ENCODE data around the gene PARP4.

PARP4 gene

DNA sequence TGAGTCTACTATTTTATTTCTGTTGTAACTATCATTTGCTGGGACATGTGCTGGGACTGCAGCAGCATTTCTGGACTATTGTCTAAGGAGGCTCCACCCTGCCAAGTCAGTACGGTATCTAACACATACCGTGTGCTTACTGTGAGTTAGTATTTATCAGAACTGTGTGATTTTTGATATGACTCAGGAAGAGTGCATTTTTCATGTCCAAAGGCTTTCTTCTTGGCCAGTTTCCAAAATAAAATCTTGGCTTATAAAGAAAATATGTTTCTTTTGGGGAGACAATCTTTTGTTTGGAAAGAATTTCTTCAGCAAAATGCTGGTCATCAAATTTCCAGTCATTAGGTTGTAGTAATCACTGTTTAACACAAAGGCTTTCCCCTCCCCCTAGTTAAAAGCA, 11.6 kb downstream of the PARP4 start:
- ChIA-PET POLR2A (no interaction called here), CTCF (no interaction called here)
- Histone ChIP-seq H3K4me1 (ENCODE audit: control insufficient read depth, insufficient read depth, low read length) (no peaks in the 10 kb centered on the region), H3K9me3 (ENCODE audit: control insufficient read depth, insufficient read depth, low read depth, low read length) (no peaks in the 10 kb centered on the region), H3K36me3 (ENCODE audit: control insufficient read depth in 2 of 2, insufficient read depth in 1 of 2, low read length in 2 of 2) (peaks cover 0 to 38% of the 10 kb centered on the region in 2 experiments; a peak in 2 of 3 replicates), H3K27ac (ENCODE audit: extremely low read depth, low read depth, low read length) (no peak overlapping the region), H3K4me3 (ENCODE audit: low read depth, low read length) (no peak overlapping the region)
- TF ChIP-seq ZNF2 (tag by site-specific recombination; IDR thresholded peaks at IDR 0.05) (no peak), YY2 (tag by site-specific recombination; IDR thresholded peaks at IDR 0.05) (no peak), ZNF174 (tag by site-specific recombination; IDR thresholded peaks at IDR 0.05) (no peak), ZNF629 (tag by site-specific recombination; IDR thresholded peaks at IDR 0.05) (no peak), BCL11A (tag by site-specific recombination; IDR thresholded peaks at IDR 0.05; ENCODE audit: low read depth) (no peak), ZSCAN23 (tag by site-specific recombination; IDR thresholded peaks at IDR 0.05) (no peak), ZNF354C (tag by site-specific recombination; IDR thresholded peaks at IDR 0.05; ENCODE audit: borderline replicate concordance, low read depth) (no peak), ZIC2 (tag by site-specific recombination; IDR thresholded peaks at IDR 0.05) (no peak), ZNF561 (tag by site-specific recombination; IDR thresholded peaks at IDR 0.05; ENCODE audit: borderline replicate concordance) (no peak), ZNF514 (tag by site-specific recombination; IDR thresholded peaks at IDR 0.05) (no peak), TRIM28 (IDR thresholded peaks at IDR 0.05; ENCODE audit: borderline replicate concordance, low read length) (no peak), RBAK (tag by site-specific recombination; IDR thresholded peaks at IDR 0.05) (no peak), WT1 (tag by site-specific recombination; IDR thresholded peaks at IDR 0.05) (no peak), ZNF701 (tag by site-specific recombination; IDR thresholded peaks at IDR 0.05) (no peak), ZNF221 (tag by site-specific recombination; IDR thresholded peaks at IDR 0.05; ENCODE audit: borderline replicate concordance) (no peak)
- TF ChIP-seq, protein P1, sequence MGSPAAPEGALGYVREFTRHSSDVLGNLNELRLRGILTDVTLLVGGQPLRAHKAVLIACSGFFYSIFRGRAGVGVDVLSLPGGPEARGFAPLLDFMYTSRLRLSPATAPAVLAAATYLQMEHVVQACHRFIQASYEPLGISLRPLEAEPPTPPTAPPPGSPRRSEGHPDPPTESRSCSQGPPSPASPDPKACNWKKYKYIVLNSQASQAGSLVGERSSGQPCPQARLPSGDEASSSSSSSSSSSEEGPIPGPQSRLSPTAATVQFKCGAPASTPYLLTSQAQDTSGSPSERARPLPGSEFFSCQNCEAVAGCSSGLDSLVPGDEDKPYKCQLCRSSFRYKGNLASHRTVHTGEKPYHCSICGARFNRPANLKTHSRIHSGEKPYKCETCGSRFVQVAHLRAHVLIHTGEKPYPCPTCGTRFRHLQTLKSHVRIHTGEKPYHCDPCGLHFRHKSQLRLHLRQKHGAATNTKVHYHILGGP (tag by site-specific recombination; IDR thresholded peaks at IDR 0.05): no peak

DNA sequence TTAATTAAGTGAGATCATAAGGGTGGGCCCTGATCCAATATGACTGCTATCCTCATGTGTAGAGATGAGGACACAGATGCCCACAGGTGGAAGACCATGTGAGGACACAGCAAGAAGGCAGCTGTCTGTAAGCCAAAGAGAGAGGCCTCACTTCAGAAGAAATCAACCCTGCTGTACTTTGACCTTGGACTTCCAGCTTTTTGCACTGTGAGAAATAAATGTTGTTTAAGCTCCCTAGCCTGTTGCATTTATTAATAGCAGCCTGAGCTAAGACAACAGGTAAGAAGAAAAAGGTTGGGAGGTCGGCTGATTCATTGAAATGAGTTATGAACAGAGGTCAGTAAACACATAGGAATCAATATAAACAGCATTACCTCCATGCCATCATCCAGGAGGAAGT, 14.8 kb downstream of the PARP4 start:
- H3K4me1 ChIP-seq (ENCODE audit: control insufficient read depth, insufficient read depth, low read length): no peaks in the 10 kb centered on the region
- no peak overlapping the region for H3K27ac ChIP-seq (ENCODE audit: extremely low read depth, low read depth, low read length)
- POLR2A ChIA-PET: no interaction called here
- H3K4me3 ChIP-seq (ENCODE audit: low read depth, low read length): no peak overlapping the region
- H3K9me3 ChIP-seq (ENCODE audit: control insufficient read depth, insufficient read depth, low read depth, low read length): no peaks in the 10 kb centered on the region
- peaks cover 0 to 63% of the 10 kb centered on the region in 2 experiments for H3K36me3 ChIP-seq (ENCODE audit: control insufficient read depth in 2 of 2, insufficient read depth in 1 of 2, low read length in 2 of 2)
- CTCF ChIA-PET: no interaction called here
- TF ChIP-seq ZNF654 (tag by site-specific recombination; IDR thresholded peaks at IDR 0.05; ENCODE audit: low read depth) (no peak), ZNF548 (tag by site-specific recombination; IDR thresholded peaks at IDR 0.05) (no peak), ZNF670 (tag by site-specific recombination; IDR thresholded peaks at IDR 0.05; ENCODE audit: low read depth) (no peak), ZNF596 (tag by site-specific recombination; IDR thresholded peaks at IDR 0.05) (no peak), ZNF707 (tag by site-specific recombination; IDR thresholded peaks at IDR 0.05) (no peak), ZNF837 (tag by site-specific recombination; IDR thresholded peaks at IDR 0.05) (no peak), ZNF514 (tag by site-specific recombination; IDR thresholded peaks at IDR 0.05) (no peak), OVOL3 (tag by site-specific recombination; IDR thresholded peaks at IDR 0.05) (no peak), ZFP37 (tag by site-specific recombination; IDR thresholded peaks at IDR 0.05) (no peak), ZNF629 (tag by site-specific recombination; IDR thresholded peaks at IDR 0.05) (no peak), ZNF169 (tag by site-specific recombination; IDR thresholded peaks at IDR 0.05) (no peak), GLI4 (tag by site-specific recombination; IDR thresholded peaks at IDR 0.05) (no peak), ZBTB8A (tag by site-specific recombination; IDR thresholded peaks at IDR 0.05) (no peak)
- TF ChIP-seq, protein P2, sequence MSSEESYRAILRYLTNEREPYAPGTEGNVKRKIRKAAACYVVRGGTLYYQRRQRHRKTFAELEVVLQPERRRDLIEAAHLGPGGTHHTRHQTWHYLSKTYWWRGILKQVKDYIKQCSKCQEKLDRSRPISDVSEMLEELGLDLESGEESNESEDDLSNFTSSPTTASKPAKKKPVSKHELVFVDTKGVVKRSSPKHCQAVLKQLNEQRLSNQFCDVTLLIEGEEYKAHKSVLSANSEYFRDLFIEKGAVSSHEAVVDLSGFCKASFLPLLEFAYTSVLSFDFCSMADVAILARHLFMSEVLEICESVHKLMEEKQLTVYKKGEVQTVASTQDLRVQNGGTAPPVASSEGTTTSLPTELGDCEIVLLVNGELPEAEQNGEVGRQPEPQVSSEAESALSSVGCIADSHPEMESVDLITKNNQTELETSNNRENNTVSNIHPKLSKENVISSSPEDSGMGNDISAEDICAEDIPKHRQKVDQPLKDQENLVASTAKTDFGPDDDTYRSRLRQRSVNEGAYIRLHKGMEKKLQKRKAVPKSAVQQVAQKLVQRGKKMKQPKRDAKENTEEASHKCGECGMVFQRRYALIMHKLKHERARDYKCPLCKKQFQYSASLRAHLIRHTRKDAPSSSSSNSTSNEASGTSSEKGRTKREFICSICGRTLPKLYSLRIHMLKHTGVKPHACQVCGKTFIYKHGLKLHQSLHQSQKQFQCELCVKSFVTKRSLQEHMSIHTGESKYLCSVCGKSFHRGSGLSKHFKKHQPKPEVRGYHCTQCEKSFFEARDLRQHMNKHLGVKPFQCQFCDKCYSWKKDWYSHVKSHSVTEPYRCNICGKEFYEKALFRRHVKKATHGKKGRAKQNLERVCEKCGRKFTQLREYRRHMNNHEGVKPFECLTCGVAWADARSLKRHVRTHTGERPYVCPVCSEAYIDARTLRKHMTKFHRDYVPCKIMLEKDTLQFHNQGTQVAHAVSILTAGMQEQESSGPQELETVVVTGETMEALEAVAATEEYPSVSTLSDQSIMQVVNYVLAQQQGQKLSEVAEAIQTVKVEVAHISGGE (tag by site-specific recombination; conservative IDR thresholded peaks at IDR 0.05; ENCODE audit: low read depth): no peak
- TF ChIP-seq, protein P3, sequence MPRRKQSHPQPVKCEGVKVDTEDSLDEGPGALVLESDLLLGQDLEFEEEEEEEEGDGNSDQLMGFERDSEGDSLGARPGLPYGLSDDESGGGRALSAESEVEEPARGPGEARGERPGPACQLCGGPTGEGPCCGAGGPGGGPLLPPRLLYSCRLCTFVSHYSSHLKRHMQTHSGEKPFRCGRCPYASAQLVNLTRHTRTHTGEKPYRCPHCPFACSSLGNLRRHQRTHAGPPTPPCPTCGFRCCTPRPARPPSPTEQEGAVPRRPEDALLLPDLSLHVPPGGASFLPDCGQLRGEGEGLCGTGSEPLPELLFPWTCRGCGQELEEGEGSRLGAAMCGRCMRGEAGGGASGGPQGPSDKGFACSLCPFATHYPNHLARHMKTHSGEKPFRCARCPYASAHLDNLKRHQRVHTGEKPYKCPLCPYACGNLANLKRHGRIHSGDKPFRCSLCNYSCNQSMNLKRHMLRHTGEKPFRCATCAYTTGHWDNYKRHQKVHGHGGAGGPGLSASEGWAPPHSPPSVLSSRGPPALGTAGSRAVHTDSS (tag by site-specific recombination; IDR thresholded peaks at IDR 0.05): no peak
- TF ChIP-seq, protein P4, sequence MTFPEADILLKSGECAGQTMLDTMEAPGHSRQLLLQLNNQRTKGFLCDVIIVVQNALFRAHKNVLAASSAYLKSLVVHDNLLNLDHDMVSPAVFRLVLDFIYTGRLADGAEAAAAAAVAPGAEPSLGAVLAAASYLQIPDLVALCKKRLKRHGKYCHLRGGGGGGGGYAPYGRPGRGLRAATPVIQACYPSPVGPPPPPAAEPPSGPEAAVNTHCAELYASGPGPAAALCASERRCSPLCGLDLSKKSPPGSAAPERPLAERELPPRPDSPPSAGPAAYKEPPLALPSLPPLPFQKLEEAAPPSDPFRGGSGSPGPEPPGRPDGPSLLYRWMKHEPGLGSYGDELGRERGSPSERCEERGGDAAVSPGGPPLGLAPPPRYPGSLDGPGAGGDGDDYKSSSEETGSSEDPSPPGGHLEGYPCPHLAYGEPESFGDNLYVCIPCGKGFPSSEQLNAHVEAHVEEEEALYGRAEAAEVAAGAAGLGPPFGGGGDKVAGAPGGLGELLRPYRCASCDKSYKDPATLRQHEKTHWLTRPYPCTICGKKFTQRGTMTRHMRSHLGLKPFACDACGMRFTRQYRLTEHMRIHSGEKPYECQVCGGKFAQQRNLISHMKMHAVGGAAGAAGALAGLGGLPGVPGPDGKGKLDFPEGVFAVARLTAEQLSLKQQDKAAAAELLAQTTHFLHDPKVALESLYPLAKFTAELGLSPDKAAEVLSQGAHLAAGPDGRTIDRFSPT (tag by site-specific recombination; IDR thresholded peaks at IDR 0.05): no peak
